CD14-positive monocyte (primary cell): Measurements from ENCODE around the gene SMCO4. TPM values are rescaled to one million over a fixed set of nuclear protein-coding genes. Genes with fewer than 3 reads are reported as not detected.

ENCODE experiments used
- DNase-seq, 3 donors: peaks; one replicate each; pipeline ENCODE4 v3.0.0-alpha.2; 2011 to 2022
- H2AFZ ChIP-seq: 2 replicates; pipeline ENCODE4 v1.6.0; 2012; ENCODE audit warnings: mild to moderate bottlenecking, low read depth, low read length, inconsistent platforms; ENCODE audit not compliant: insufficient read depth, poor library complexity, severe bottlenecking
- H3K27ac ChIP-seq, 2 donors: 1 replicate in 1 of 2; 2 replicates in 1 of 2; pipeline ENCODE4 v1.5.1; 2012 to 2013; ENCODE audit warnings: low read length in 2 of 2, control low read depth in 1 of 2, inconsistent platforms in 1 of 2, low read depth in 1 of 2, mild to moderate bottlenecking in 1 of 2
- H3K27me3 ChIP-seq, 2 donors: one replicate each; pipeline versions ENCODE4 v1.6.0 to v1.6.1; 2011 to 2013; ENCODE audit warnings: low read length in 2 of 2; ENCODE audit not compliant: control insufficient read depth in 2 of 2, insufficient read depth in 2 of 2
- H3K36me3 ChIP-seq, 2 donors: replicated peaks in 1 of 2; 1 replicate in 1 of 2; 2 replicates in 1 of 2; pipeline versions ENCODE4 v1.5.1 to v1.6.1; 2012 to 2013; ENCODE audit warnings: low read length in 2 of 2, control low read depth in 1 of 2, inconsistent platforms in 1 of 2, mild to moderate bottlenecking in 1 of 2; ENCODE audit not compliant: insufficient read depth in 2 of 2, control insufficient read depth in 1 of 2
- H3K4me1 ChIP-seq, 2 donors: 1 replicate in 1 of 2; 2 replicates in 1 of 2; pipeline versions ENCODE4 v1.5.1 to v1.6.1; 2012 to 2013; ENCODE audit warnings: low read length in 2 of 2, control low read depth in 1 of 2, inconsistent platforms in 1 of 2, mild to moderate bottlenecking in 1 of 2, moderate library complexity in 1 of 2; ENCODE audit not compliant: insufficient read depth in 2 of 2, control insufficient read depth in 1 of 2
- H3K4me2 ChIP-seq: replicated peaks from 2 replicates; pipeline ENCODE3; 2012; ENCODE audit warnings: low read length, moderate library complexity, mild to moderate bottlenecking; ENCODE audit not compliant: poor library complexity, severe bottlenecking; ENCODE audit errors: extremely low read depth
- H3K4me3 ChIP-seq, 3 experiments: fragments of 200-600 bp in 1 of 3; sonication (generic) in 1 of 3; replicated peaks in 1 of 3; 1 replicate in 2 of 3; 2 replicates in 1 of 3; pipeline ENCODE4 v1.5.1; 2011 to 2013; ENCODE audit warnings: low read length in 3 of 3, mild to moderate bottlenecking in 3 of 3, control low read depth in 2 of 3, low read depth in 2 of 3, inconsistent platforms in 1 of 3, moderate library complexity in 1 of 3
- H3K79me2 ChIP-seq: 2 replicates; pipeline ENCODE4 v1.6.0; 2012; ENCODE audit warnings: mild to moderate bottlenecking, control low read depth, inconsistent platforms, low read length, moderate library complexity; ENCODE audit not compliant: insufficient read depth
- H3K9ac ChIP-seq: 2 replicates; pipeline ENCODE4 v1.6.0; 2017; ENCODE audit warnings: low read length, mild to moderate bottlenecking; ENCODE audit not compliant: insufficient read depth, poor library complexity, severe bottlenecking
- H3K9me3 ChIP-seq, 2 donors: replicated peaks in 1 of 2; 1 replicate in 1 of 2; 2 replicates in 1 of 2; pipeline versions ENCODE4 v1.5.1 to v1.6.1; 2012 to 2013; ENCODE audit warnings: low read length in 2 of 2, control low read depth in 1 of 2; ENCODE audit not compliant: control insufficient read depth in 1 of 2, insufficient read depth in 1 of 2
- H4K20me1 ChIP-seq: 2 replicates; pipeline ENCODE4 v1.6.0; 2012; ENCODE audit warnings: mild to moderate bottlenecking, low read length, control low read depth, moderate library complexity; ENCODE audit not compliant: insufficient read depth
- H3K27ac Mint-ChIP-seq, 7 donors: one replicate each; pipeline ENCODE4 v1.8.0; 2020; ENCODE audit warnings: mild to moderate bottlenecking in 7 of 7, mixed read lengths in 7 of 7, moderate library complexity in 6 of 7, inconsistent platforms in 2 of 7
- H3K27me3 Mint-ChIP-seq, 3 donors: one replicate each; pipeline ENCODE4 v1.8.0; 2021 to 2022; ENCODE audit warnings: low read depth in 3 of 3, mild to moderate bottlenecking in 3 of 3, mixed read lengths in 3 of 3, moderate library complexity in 3 of 3, inconsistent platforms in 1 of 3
- H3K36me3 Mint-ChIP-seq, 2 donors: one replicate each; pipeline ENCODE4 v1.8.0; 2020; ENCODE audit warnings: mixed read lengths in 2 of 2, inconsistent platforms in 1 of 2, mild to moderate bottlenecking in 1 of 2
- H3K4me1 Mint-ChIP-seq: one replicate; pipeline ENCODE4 v1.8.0; 2020; ENCODE audit warnings: mild to moderate bottlenecking, mixed read lengths
- H3K4me3 Mint-ChIP-seq, 2 donors: one replicate each; pipeline ENCODE4 v1.8.0; 2020; ENCODE audit warnings: mild to moderate bottlenecking in 2 of 2, mixed read lengths in 2 of 2, moderate library complexity in 1 of 2
- H3K9me3 Mint-ChIP-seq, 7 donors: one replicate each; pipeline ENCODE4 v1.8.0; 2020 to 2022; ENCODE audit warnings: mixed read lengths in 7 of 7, mild to moderate bottlenecking in 6 of 7, moderate library complexity in 6 of 7, inconsistent platforms in 2 of 7
- WGBS: methylation state at CpG from one replicate; pipeline ENCODE4 v1.1.5; 2013; ENCODE audit warnings: missing lambda C conversion rate; ENCODE audit not compliant: insufficient coverage; 5-methylcytosine and 5-hydroxymethylcytosine counted together
- intact Hi-C, 2 donors: fragments of 100-400 bp; cut with micrococcal nuclease; formaldehyde crosslinking; loops; one replicate each; pipeline versions ENCODE4 v1.15.0 to v1.15.1; 2023
- polyA plus RNA-seq, 3 donors: library from polyadenylated mRNA; depleted of rRNA in 1 of 3; unstranded in 2 of 3; stranded (reverse) in 1 of 3; fragments of 300-500 nt in 2 of 3; fragments of >200 nt in 1 of 3; fragmentation: Illumina TruSeq in 2 of 3; gene quantifications; 1 replicate in 2 of 3; 2 replicates in 1 of 3; pipeline ENCODE4 v1.2.3, GENCODE V29; 2012 to 2021
- TF ChIP-seq, protein P1 (sequence below): fragments of 200-600 bp; IDR thresholded peaks from one replicate; pipeline ENCODE4 v1.8.0; 2022; ENCODE audit warnings: antibody characterized with exemption, mild to moderate bottlenecking

The SMCO4 gene
- polyA plus RNA-seq, 3 donors, result 110 to 242 (median 169) TPM

DNA sequence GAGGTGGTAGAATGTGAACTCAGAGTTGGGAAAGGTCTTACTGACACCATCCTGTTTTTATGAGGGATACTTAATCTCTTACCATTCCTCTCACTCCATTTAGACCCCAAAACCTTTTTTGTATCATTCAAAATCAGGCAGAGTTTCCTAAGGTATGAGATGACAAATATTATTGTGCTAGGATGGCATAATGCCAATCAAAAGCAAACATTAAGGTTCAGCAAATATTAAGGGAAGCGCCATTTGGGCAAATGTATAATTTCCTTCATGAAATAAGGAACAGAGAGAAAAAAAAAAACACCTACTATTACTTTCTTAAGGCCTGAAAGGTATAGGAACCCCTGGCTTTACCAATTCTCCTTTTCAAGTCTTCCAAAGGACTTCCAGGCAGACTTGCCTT is 62.4 kb downstream of the SMCO4 start:
- Histone ChIP-seq H3K27me3 (no peaks in the 10 kb centered on the region), H3K4me3 (no peak overlapping the region), H3K79me2 (peaks cover 13% of the 10 kb centered on the region), H3K36me3 (peaks cover 34 to 96% of the 10 kb centered on the region in 2 donors), H3K4me2 (no peak overlapping the region), H2AFZ (no peak overlapping the region), H3K27ac (peak overlapping the region in 1 of 2 donors; percentile 38), H3K9me3 (no peaks in the 10 kb centered on the region), H4K20me1 (peaks cover 74% of the 10 kb centered on the region), H3K9ac (no peak overlapping the region), H3K4me1 (no peaks in the 10 kb centered on the region)
- H3K36me3 Mint-ChIP-seq, result peaks cover 68 to 71% of the 10 kb centered on the region in 2 donors
- H3K9me3 Mint-ChIP-seq, result peaks cover 0 to 2% (median 0%) of the 10 kb centered on the region in 7 donors
- DNase-seq, result no peak
- no peak overlapping the region for H3K27ac Mint-ChIP-seq
- intact Hi-C loops, result no loop called here
- peaks cover 0 to 2% (median 0%) of the 10 kb centered on the region in 3 donors for H3K27me3 Mint-ChIP-seq
- H3K4me1 Mint-ChIP-seq, result peaks cover 3% of the 10 kb centered on the region
- H3K4me3 Mint-ChIP-seq, result no peak overlapping the region
- TF ChIP-seq, protein P1, sequence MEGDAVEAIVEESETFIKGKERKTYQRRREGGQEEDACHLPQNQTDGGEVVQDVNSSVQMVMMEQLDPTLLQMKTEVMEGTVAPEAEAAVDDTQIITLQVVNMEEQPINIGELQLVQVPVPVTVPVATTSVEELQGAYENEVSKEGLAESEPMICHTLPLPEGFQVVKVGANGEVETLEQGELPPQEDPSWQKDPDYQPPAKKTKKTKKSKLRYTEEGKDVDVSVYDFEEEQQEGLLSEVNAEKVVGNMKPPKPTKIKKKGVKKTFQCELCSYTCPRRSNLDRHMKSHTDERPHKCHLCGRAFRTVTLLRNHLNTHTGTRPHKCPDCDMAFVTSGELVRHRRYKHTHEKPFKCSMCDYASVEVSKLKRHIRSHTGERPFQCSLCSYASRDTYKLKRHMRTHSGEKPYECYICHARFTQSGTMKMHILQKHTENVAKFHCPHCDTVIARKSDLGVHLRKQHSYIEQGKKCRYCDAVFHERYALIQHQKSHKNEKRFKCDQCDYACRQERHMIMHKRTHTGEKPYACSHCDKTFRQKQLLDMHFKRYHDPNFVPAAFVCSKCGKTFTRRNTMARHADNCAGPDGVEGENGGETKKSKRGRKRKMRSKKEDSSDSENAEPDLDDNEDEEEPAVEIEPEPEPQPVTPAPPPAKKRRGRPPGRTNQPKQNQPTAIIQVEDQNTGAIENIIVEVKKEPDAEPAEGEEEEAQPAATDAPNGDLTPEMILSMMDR, result no peak
- no CpG with 5 or more reads among the region's 1 CpG for WGBS

DNA sequence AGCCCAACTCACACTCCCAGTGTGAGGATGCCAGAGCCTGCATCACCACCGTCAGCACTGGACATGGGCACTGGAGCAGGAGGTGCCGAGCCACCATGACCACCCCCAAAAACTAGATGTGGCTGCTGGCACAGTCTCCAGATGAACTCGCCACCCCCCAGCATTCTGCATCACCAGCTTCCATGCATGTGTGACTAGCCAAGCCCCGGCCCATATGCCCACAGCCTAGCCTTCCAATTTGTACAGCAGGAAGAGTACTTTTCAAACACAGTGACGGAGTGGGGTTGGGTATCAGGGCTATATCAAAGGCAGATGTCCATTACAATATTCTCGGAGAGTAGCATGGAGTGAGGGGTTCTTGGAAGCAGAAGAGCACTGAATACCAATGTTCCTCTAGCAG is 62.9 kb downstream of the SMCO4 start:
- no peak overlapping the region for H3K4me2 ChIP-seq
- DNase-seq, result no peak
- 100% methylated on average over 4 of the region's 6 CpGs for WGBS
- H3K36me3 ChIP-seq, result peaks cover 34 to 91% of the 10 kb centered on the region in 2 donors
- H3K4me1 ChIP-seq, result no peaks in the 10 kb centered on the region
- no peak overlapping the region for H3K9ac ChIP-seq
- H3K27ac ChIP-seq, result no peak overlapping the region
- H3K79me2 ChIP-seq, result peaks cover 12% of the 10 kb centered on the region
- peaks cover 69% of the 10 kb centered on the region for H4K20me1 ChIP-seq
- no peaks in the 10 kb centered on the region for H3K27me3 ChIP-seq
- no peak overlapping the region for H3K4me3 ChIP-seq
- H3K9me3 ChIP-seq, result no peaks in the 10 kb centered on the region
- peak overlapping the region in 2 of 7 donors; percentile 2 to 42 for H3K27ac Mint-ChIP-seq
- intact Hi-C loops, result no loop called here
- no peak overlapping the region for H3K4me3 Mint-ChIP-seq
- H3K36me3 Mint-ChIP-seq, result peaks cover 68 to 71% of the 10 kb centered on the region in 2 donors
- TF ChIP-seq, protein P1, result no peak
- peaks cover 0 to 2% (median 0%) of the 10 kb centered on the region in 7 donors for H3K9me3 Mint-ChIP-seq
- no peak overlapping the region for H2AFZ ChIP-seq
- peaks cover 3% of the 10 kb centered on the region for H3K4me1 Mint-ChIP-seq
- H3K27me3 Mint-ChIP-seq, result peaks cover 0 to 2% (median 0%) of the 10 kb centered on the region in 3 donors
